Urothelium cell line (cell line): ENCODE results near the gene RIBC2.
A peak's percentile ranks its signal among the peaks of the same experiment; 100 is the strongest.
"Not testable (repeated sequence)": the region's sequence is repeated elsewhere in the genome, so short reads cannot be mapped to it uniquely, and the experiment has no call there.

Source experiments
- DNase-seq: peaks from one replicate; pipeline ENCODE4 v3.0.0; 2011; ENCODE audit warnings: low spot score, mixed read lengths
- FAIRE-seq: peaks from 2 replicates; lab custom pipeline; 2011; peaks lifted over from hg19 to GRCh38; lab: Jason Lieb, UNC

RIBC2 gene

GRCh38 chr22:45424241-45424731 is 10.8 kb downstream of the RIBC2 start:
- DNase-seq, result no peak
- FAIRE-seq, result no peak

GRCh38 chr22:45425101-45425500 is 11.6 kb downstream of the RIBC2 start:
- FAIRE-seq, result no peak
- no peak for DNase-seq

- FAIRE-seq (no peak), DNase-seq (no peak)
Measured at GRCh38 chr22:45425531-45426265, 12.2 kb downstream of the RIBC2 start.

GRCh38 chr22:45426387-45426786 is 12.9 kb downstream of the RIBC2 start:
- no peak for FAIRE-seq
- DNase-seq, result no peak

GRCh38 chr22:45427114-45427513 is 13.6 kb downstream of the RIBC2 start:
- DNase-seq (no peak), FAIRE-seq (no peak)

GRCh38 chr22:45428391-45429385 is 15.2 kb downstream of the RIBC2 start:
- DNase-seq (no peak), FAIRE-seq (no peak)

GRCh38 chr22:45429424-45429823 is 15.9 kb downstream of the RIBC2 start:
- no peak for DNase-seq
- FAIRE-seq, result peak; percentile 74

- FAIRE-seq (no peak), DNase-seq (no peak)
Measured at GRCh38 chr22:45429981-45430775, 16.7 kb downstream of the RIBC2 start.

- DNase-seq, result no peak
Measured at GRCh38 chr22:45430871-45431270, 17.4 kb downstream of the RIBC2 start.

GRCh38 chr22:45434981-45435380 is 21.5 kb downstream of the RIBC2 start:
- no peak for DNase-seq
- FAIRE-seq, result no peak

More at GRCh38 chr22:45430871-45431270, 17.4 kb downstream of the RIBC2 start:
- FAIRE-seq, result no peak

- DNase-seq (peak; percentile 92), FAIRE-seq (peak; percentile 79)
Measured at GRCh38 chr22:45435544-45436139, 22.1 kb downstream of the RIBC2 start.

GRCh38 chr22:45436871-45437517 is 23.5 kb downstream of the RIBC2 start:
- DNase-seq, result not testable (repeated sequence)

GRCh38 chr22:45438336-45438735 is 24.8 kb downstream of the RIBC2 start:
- FAIRE-seq (peak; percentile 30), DNase-seq (no peak)

More at GRCh38 chr22:45436871-45437517, 23.5 kb downstream of the RIBC2 start:
- not testable (repeated sequence) for FAIRE-seq

GRCh38 chr22:45440688-45441087 is 27.2 kb downstream of the RIBC2 start:
- not testable (repeated sequence) for DNase-seq, FAIRE-seq

GRCh38 chr22:45441138-45441537 is 27.6 kb downstream of the RIBC2 start:
- peak; percentile 59 for FAIRE-seq
- DNase-seq, result peak; percentile 81

GRCh38 chr22:45442116-45442515 is 28.6 kb downstream of the RIBC2 start:
- DNase-seq (no peak), FAIRE-seq (no peak)

- DNase-seq, result no peak
- no peak for FAIRE-seq
Measured at GRCh38 chr22:45444168-45444567, 30.7 kb downstream of the RIBC2 start.

- FAIRE-seq, result no peak
Measured at GRCh38 chr22:45445031-45445710, 31.7 kb downstream of the RIBC2 start.

GRCh38 chr22:45446216-45446615 is 32.7 kb downstream of the RIBC2 start:
- FAIRE-seq (no peak), DNase-seq (no peak)

More at GRCh38 chr22:45445031-45445710, 31.7 kb downstream of the RIBC2 start:
- DNase-seq, result no peak
